Hematopoietic multipotent progenitor cell treated with erythropoietin and hydrocortisone succinate and interleukin-3 and kit ligand, for 15 days (in vitro differentiated cells): ENCODE data around the gene ZNF48.
A peak's percentile ranks its signal among the peaks of the same experiment; 100 is the strongest.

Source experiments
- DNase-seq: peaks from one replicate; pipeline ENCODE4 v3.0.0-alpha.2; 2015; ENCODE audit warnings: low spot score

The ZNF48 gene

GRCh38 chr16:30358990-30359870, 36.0 kb upstream of the ZNF48 start:
- DNase-seq = no peak

DNA sequence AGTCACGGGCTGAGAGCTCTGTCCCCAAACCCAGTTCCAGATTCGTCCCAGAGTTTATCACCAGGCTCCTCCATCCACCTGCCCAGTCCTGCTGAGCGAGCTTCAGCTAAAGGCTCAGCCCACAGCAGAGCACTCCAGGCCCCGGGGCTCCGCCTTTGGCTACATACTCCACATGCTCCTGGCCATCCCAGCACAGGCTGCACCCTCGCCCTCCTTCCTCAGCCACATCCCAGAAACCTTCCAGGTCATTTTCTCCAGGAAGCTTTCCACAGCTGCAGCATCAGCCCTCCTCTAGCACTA, 35.4 kb upstream of the ZNF48 start:
- DNase-seq = no peak

DNA sequence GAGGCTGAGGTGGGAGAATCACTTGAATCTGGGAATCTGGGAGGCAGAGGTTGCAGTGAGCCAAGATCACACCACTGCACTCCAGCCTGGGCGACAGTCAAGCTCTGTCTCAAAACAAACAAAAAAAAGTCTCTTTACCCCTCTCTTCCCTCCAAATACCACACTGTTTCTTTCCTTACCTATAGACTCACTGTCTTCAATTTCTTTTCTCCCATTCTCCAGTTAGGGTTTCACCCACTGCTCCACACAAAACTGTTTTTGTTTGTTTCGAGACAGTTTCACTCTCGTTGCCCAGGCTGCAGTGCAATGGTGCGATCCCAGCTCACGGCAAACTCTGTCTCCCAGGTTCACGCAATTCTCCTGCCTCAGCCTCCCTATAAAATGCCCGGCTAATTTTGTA, 34.0 kb upstream of the ZNF48 start:
- DNase-seq = no peak

GRCh38 chr16:30365200-30365599, 30.0 kb upstream of the ZNF48 start:
- DNase-seq = no peak

DNA sequence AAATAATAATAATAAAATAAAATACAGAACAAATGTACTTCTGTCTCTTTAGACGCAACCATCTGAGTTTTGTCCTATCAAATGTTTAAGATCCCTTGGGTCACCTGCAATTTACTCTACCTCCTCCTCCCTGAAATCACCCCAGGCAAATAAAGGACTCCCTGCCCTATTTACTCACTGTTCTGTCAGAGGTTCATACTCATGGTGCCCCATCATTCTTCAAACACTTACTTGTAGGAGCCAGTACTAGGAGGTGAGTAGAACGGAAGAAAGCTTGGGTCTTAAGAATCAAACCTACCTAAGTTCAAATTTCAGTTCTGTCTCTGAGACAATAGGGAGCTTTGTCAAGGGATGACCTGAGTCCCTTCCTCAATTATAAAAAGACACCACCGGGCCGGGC, 28.7 kb upstream of the ZNF48 start:
- no peak for DNase-seq

DNA sequence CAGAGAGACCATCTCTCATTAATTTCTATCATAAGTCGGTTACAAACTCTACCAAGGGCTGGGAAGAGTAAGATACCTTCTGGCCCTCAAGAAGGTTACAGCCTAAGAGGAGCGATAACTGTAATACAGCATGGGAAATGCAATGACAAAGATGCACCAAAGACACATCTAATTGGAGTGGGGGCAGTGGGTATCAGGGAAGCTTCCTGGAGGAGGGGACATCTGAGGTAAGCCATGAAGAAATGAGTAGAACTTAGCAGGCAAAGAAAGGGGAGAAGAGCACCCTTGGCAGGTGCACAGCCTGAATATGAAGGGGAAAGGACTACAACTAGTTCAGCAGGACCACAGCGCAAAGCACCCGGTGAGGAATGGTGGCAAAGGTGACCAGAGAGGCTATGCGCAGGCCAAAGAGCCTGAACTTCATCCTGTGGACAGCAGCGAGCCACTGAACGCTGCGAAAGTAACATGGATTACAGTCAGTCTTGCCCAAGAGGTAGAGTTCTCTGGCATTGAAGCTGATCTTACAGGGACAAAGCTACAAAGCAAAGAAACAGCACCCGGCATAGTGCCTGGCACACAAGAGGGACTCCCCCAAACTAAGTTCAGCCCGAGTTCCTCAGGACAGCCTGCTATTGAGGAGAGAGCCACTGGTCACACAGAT, 27.7 kb upstream of the ZNF48 start:
- no peak for DNase-seq

DNA sequence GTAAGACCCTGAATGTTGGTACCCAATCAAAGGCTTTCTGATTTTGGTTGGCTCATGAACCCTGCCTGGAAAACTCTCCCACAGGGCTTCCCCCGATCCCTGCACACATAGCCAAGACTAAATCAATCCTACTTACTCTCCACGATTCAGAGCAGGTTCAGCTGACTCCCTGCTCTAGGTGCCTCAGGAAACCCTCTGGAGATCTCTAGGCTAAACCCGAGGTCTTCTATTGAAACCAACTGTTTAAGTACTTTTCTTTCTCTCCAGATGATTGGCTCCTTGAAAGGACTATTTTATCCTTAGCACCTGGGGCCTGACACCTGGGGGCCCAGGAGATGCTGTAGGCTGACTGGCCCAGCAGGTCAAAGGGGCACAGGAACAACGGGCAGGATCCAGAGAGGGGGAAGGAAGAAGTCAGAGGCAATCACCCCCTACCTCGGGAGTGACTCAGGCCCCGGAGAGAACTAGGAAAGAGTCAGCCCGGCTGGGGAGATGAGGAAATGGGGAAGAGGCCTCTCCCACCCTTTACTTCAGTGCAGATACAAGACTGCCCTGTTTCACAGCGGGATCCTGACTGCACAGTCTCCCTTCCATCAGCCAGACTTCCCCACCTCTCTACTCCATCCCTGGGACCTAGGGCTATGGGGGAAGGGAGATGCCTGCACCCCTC, 27.0 kb upstream of the ZNF48 start:
- no peak for DNase-seq

GRCh38 chr16:30368792-30369090, 26.5 kb upstream of the ZNF48 start:
- DNase-seq = no peak

GRCh38 chr16:30369091-30369937, 25.9 kb upstream of the ZNF48 start:
- DNase-seq = peak; percentile 36

DNA sequence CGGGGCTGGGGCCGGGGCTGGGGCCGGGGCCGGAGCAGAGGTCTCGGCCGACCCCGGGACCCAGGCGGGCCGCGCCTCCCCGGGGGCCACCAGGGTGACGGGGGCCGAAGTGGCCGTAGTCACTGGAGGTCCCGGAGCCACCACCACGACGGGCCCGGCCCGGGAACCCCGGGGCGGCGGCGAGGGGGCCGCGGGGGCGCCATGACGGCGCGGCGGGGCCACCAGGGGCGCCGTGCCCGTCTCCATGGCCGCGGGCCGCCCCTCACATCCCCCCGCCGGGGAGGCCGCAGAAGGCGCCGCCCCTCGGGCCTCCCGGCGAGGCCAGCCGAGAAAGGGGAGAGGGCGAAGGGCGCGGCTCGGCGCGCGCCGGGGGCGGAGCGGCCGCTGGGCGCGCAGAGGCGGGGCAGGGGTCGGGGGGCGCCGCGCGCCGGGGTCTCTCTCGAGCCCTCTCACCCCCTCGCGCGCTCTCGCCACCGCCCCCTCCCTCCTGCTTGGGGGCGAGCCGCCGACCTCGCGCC, 25.2 kb upstream of the ZNF48 start:
- DNase-seq = no peak

DNA sequence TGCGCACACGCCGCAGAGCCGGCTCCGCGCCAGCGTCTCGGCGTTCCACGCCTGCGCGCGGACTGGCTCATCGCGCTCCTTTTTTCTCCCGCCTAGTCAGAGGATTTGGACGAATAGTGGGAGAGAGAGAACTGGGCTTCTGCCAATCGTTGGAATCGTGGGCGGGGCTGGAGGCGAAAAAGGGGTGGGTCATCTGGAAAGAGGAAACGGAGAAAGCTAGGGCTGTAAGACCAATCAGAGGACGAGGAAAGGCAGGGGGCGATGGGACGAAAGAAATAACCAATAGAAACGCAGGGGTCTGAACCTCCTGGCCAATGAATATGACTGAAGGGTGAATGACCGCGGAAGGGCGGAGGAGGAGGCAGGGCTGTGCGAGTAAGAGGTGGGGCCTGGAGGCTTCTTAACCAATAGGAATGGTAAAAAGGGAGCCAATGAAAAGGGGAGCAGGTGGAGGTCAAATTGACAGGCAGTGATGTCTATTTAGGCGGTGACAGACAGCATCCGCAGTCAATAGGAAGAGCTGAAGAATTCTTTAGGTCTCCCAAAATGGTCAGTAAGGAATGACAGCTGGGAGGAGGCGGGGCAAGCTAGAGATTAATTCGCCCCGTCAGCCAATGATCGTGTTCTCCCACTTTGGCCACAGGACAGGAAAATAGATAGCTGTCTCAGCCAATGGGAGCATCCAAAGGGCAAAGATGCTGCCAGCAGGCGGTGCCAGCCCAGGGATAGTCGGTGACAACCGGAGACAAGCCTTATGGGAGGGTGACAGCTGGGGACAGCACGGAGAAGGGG, 24.6 kb upstream of the ZNF48 start, which contains the start of gene TBC1D10B:
Gene TBC1D10B (minus strand): TSS at position 39 of the 792 bp plus-strand sequence. CDS start 311 bp downstream, outside the sequence.
- DNase-seq = peak; percentile 100

GRCh38 chr16:30371248-30371816, 23.9 kb upstream of the ZNF48 start:
- DNase-seq = no peak

GRCh38 chr16:30372038-30372712, 23.0 kb upstream of the ZNF48 start:
- peak; percentile 38 for DNase-seq

DNA sequence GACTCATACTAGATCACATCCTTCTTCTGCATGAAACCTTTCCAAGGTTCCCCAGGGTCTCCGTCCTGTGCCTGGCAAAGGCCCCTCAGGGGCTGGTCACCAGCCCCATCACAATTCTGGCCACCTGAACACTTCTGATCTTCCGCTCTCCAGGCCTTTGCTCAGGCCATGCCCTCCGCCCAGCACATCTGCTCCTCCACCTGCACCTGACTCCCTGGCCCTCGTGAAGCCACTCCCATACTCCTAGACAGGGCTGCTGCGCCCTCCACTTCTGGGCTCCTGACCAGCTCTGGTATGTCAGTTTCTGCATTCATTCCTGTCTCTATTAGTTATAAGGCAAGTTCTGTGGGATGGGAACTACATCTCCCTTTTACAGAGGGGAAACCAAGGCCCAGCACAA, 22.5 kb upstream of the ZNF48 start:
- DNase-seq = no peak

GRCh38 chr16:30374538-30374937, 20.7 kb upstream of the ZNF48 start, which contains the start of gene MYL11:
Gene MYL11, plus strand, starts transcription at chr16:30374802. Its CDS starts 56 bp downstream, at chr16:30374858.
- DNase-seq = no peak

DNA sequence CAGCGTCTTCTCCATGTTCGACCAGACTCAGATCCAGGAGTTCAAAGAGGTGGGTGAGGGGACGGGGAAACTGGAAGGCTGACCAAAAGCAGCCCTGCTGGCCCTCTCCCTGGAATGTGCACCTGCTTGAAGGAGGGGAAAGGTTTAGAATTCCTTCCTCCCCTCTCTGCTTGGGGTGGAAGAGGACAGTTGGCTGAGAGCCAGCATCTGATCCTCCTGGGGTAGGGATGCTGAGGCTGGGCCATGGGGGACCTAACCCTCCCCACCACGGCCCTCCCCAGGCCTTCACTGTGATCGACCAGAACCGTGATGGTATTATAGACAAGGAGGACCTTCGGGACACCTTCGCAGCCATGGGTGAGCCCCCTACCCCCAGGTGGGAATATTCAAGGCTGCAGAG, 19.4 kb upstream of the ZNF48 start:
- DNase-seq = no peak

DNA sequence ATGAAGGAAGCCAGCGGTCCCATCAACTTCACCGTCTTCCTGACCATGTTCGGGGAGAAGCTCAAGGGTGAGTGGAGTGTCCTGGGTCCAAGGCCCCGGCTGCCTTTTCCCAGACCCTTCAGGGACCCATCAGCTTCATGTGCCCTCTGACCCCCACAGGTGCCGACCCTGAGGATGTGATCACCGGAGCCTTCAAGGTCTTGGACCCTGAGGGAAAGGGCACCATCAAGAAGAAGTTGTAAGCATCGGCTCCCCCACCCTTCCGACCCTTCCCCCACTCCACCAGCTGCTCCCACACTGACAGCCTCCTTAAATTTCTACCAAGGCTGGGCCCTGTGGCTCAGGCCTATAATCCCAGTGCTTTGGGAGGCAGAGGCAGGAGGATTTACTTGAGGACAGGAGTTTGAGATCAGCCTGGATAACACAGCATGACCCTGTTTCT, 18.7 kb upstream of the ZNF48 start:
- DNase-seq = no peak

- DNase-seq = no peak
Measured at GRCh38 chr16:30377050-30377811, 18.0 kb upstream of the ZNF48 start.

- peak; percentile 91 for DNase-seq
Measured at GRCh38 chr16:30377812-30378235, 17.4 kb upstream of the ZNF48 start.
